Measurements from ENCODE around the gene PCK1. TPM values are rescaled to one million over a fixed set of nuclear protein-coding genes. Genes with fewer than 3 reads are reported as not detected.

Gene PCK1
- total and polyA plus RNA-seq, 2 of the 13 experiments (the other 11 are each of a cell fraction or from before 2014, with no cell fraction given): 6.5 to 12.6 TPM

DNA sequence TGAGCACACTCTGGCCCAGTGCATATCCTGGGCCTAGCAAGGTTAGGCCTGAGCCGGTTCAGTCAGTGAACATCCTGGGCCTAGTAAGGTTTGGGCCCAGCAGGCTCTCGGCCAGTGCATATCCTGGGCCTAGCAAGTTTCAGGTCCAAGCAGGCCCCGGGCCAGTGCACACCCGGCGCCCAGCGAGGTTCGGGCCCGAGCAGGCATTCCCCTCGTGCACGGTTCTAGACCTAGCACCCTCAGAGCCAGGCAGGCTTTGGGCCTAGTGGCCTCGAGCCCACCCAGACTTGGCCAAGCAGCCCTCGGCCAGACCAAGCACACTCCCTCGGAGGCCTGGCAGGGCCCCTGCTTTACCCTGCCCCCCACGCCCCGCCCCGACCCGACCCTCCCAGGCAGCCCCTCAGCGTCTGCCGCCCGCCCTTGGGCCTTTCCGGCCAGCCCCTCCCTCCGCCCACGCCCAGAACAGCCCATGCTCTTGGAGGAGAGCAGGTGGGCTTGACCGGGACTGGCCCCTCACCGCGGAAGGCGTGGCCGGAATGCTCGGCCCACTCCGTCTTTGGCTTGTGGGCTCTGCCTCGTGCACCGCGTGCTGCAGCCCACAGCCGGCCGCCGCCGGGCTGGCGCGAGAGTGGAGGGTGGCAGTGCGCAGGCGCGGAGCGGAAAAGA is 36.3 kb upstream of the PCK1 start, which contains the start of gene CTCFL:
Gene CTCFL (minus strand): TSS at position 630 of the 666 bp plus-strand sequence. CDS start 935 bp downstream, outside the sequence.
- Histone ChIP-seq H3K4me2 (ENCODE audit: low read depth, low read length) (no peak within 1 kb of the TSS), H3K36me3 (replicated peaks in 1 of 2; ENCODE audit: control insufficient read depth in 1 of 2, insufficient read depth in 2 of 2, low read length in 2 of 2) (no peaks in the 10 kb centered on the region), H3K4me3 (replicated peaks in 1 of 3; ENCODE audit: insufficient read depth in 1 of 3, low read depth in 2 of 3, low read length in 3 of 3) (no peak within 1 kb of the TSS), H4K20me1 (ENCODE audit: insufficient read depth, low read length) (no peaks in the 10 kb centered on the region), H3K79me2 (ENCODE audit: insufficient read depth, low read length) (no peaks in the 10 kb centered on the region), H3K4me1 (ENCODE audit: insufficient read depth, low read length) (peaks cover 38% of the 10 kb centered on the region), H3K9ac (ENCODE audit: insufficient read depth, low read depth, low read length) (no peak within 1 kb of the TSS), H2AFZ (ENCODE audit: low read length) (no peak within 1 kb of the TSS), H3K27ac (ENCODE audit: extremely low read length, insufficient read depth, low read length) (no peak within 1 kb of the TSS), H3K9me3 (ENCODE audit: low read length) (no peaks in the 10 kb centered on the region), H3K27me3 (ENCODE audit: control insufficient read depth in 1 of 2, insufficient read depth in 2 of 2, low read length in 2 of 2) (peaks cover 2 to 29% of the 10 kb centered on the region in 2 experiments; a peak in 2 of 5 replicates)
- POLR2A ChIA-PET: no interaction called here
- CTCF ChIA-PET (ENCODE audit: low intra/inter-chr PET ratio, low total read pairs): interaction anchor here (5.7 kb wide), 1 partner anchor 68 kb away, joined by 140 read pairs; no protein-coding TSS in a partner anchor
- intact Hi-C loops (cut with micrococcal nuclease; ENCODE audit: unreplicated experiment) (no loop called here), in situ Hi-C loops (cut with HindIII; ENCODE audit: extremely low pct_ligation_motif_present, low pct_unique_long_range_greater_than_20kb) (no loop called here)
- ATAC-seq: peak; percentile 14; the same call in 2 of the 3 replicates
- FAIRE-seq: no peak
- no TSS peak for BruUV-seq (replicated peaks)
- TF ChIP-seq, protein P1, sequence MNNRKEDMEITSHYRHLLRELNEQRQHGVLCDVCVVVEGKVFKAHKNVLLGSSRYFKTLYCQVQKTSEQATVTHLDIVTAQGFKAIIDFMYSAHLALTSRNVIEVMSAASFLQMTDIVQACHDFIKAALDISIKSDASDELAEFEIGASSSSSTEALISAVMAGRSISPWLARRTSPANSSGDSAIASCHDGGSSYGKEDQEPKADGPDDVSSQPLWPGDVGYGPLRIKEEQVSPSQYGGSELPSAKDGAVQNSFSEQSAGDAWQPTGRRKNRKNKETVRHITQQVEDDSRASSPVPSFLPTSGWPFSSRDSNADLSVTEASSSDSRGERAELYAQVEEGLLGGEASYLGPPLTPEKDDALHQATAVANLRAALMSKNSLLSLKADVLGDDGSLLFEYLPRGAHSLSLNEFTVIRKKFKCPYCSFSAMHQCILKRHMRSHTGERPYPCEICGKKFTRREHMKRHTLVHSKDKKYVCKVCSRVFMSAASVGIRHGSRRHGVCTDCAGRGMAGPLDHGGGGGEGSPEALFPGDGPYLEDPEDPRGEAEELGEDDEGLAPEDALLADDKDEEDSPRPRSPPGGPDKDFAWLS (CRISPR knock-in tag; IDR thresholded peaks at IDR 0.05; ENCODE audit: borderline replicate concordance): no peak
- TF ChIP-seq, protein P2, sequence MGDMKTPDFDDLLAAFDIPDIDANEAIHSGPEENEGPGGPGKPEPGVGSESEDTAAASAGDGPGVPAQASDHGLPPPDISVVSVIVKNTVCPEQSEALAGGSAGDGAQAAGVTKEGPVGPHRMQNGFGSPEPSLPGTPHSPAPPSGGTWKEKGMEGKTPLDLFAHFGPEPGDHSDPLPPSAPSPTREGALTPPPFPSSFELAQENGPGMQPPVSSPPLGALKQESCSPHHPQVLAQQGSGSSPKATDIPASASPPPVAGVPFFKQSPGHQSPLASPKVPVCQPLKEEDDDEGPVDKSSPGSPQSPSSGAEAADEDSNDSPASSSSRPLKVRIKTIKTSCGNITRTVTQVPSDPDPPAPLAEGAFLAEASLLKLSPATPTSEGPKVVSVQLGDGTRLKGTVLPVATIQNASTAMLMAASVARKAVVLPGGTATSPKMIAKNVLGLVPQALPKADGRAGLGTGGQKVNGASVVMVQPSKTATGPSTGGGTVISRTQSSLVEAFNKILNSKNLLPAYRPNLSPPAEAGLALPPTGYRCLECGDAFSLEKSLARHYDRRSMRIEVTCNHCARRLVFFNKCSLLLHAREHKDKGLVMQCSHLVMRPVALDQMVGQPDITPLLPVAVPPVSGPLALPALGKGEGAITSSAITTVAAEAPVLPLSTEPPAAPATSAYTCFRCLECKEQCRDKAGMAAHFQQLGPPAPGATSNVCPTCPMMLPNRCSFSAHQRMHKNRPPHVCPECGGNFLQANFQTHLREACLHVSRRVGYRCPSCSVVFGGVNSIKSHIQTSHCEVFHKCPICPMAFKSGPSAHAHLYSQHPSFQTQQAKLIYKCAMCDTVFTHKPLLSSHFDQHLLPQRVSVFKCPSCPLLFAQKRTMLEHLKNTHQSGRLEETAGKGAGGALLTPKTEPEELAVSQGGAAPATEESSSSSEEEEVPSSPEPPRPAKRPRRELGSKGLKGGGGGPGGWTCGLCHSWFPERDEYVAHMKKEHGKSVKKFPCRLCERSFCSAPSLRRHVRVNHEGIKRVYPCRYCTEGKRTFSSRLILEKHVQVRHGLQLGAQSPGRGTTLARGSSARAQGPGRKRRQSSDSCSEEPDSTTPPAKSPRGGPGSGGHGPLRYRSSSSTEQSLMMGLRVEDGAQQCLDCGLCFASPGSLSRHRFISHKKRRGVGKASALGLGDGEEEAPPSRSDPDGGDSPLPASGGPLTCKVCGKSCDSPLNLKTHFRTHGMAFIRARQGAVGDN (CRISPR knock-in tag; IDR thresholded peaks at IDR 0.05): peak; percentile 26; the same call in 1 of the 2 replicates
- DNase-seq (ENCODE audit: low spot score): no peak
- WGBS (ENCODE audit: low lambda C conversion rate): 77% methylated on average over 35 of the region's 43 CpGs
